ENCODE results near the gene UGT1A5.

Gene UGT1A5

GRCh38 chr2:233791151-233791882 lies 78.6 kb downstream of the UGT1A5 start:
- DNase-seq, result no peak

GRCh38 chr2:233791883-233792329 lies 79.2 kb downstream of the UGT1A5 start:
- DNase-seq, result no peak

DNA sequence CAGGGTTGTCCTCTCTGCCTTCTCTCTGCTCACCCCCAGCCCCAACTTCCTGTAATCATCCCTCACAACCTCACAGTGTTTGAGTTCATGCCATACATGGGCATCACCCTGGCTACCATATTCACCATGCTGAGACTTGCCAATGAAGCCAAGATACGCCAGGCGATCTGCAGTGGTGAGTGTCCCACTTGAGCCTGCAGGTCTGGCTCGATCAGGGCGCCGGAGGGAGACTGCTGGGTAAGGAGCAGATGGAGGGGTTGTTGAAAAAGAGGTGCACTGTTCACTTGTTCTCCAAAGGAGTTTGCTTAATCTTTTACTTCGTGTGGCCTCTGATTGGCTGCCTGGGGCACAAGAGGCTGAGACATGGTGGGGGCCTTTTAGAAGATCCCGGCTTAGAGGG lies 80.0 kb downstream of the UGT1A5 start:
- DNase-seq, result no peak

DNA sequence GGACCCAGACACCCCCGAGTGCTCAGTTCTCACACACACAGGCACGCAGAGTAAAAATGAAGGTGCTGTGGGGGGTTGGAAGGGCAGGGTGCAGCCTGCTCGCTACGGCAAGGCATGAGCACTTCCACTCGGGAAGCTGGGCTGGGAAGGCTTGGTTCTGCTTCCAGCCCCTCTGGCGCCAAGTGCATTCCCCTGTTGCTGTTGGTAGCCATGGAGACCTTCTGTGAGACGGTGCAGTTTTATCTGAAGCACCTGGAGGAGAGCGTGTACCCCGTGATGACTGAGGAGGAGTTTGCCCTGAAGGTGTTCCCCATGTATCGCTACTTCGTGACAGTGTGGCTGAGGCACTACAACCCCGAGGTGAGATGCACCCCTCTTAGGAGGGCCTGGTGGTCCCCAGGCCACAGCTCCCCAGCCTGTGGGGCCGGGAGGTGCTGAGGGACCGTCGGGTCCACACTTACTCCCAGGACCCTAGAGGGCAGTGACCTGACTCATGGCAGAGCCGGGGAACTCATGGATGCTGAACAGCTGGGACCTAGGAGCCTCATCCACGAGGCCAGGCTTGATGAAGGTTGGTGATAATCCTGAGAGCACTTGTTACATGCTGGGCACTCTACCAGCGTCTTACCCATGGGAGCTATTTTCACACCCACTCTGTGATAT lies 80.9 kb downstream of the UGT1A5 start:
- DNase-seq, result no peak

GRCh38 chr2:233794128-233794658 lies 81.5 kb downstream of the UGT1A5 start:
- DNase-seq, result no peak

DNA sequence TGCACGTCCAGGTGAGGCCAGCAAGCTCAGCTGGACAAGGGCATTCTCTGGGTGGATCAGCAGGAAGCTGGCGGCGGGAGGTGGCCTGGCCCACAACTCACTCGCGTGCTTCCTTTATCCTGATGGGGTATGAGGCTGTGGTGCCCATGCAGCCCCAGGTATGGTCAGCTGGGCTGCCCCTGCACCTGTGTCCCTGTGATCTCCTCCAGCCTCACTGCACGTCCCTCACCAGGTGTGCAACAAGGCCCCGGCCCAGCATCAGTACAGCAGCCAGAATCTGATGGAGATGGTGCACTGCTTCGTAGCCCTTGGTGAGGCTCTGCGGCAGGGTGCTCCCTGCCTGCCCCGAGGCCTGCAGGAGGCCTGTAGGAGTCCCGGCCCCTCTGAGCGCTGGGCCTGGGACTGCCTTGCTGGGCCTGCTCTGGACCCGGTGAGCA lies 83.0 kb downstream of the UGT1A5 start:
- no peak for DNase-seq

GRCh38 chr2:233796254-233796653 lies 83.5 kb downstream of the UGT1A5 start:
- no peak for DNase-seq

DNA sequence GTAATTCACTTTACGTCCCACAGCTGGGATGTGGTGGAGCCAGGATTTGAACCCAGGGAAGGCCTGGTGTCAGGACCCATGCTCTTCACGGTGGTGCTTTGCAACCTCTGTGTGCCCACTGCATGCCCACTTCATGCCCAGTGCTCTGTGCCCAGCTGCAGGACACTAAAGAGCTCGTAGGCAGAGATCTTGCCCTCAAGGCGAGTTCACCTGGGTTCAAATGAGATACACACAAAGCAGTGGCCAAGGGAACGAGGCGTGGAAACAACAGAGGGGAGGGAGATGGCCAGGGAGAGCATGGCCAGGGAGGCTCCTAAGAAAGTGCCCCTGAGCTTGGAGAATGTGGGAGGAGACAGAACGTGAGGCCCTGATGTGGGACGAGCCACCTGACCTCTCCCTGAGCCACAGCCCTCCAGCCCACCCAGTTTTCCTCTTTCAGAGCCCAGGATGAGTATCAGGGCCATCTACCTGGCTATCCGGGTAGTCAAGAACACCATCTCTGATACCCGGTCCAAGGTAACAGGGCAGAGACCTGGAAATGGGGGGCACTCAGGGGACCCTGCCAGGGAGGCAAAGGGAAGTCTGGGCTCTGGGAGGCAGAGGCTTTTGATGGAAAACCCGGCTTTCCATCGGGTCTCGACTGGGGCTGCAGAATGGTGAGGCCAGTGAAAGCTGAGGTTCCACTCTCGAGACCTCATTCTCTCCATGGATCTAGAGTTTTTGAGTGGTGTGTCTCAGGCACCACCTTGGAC lies 85.8 kb downstream of the UGT1A5 start:
- no peak for DNase-seq

DNA sequence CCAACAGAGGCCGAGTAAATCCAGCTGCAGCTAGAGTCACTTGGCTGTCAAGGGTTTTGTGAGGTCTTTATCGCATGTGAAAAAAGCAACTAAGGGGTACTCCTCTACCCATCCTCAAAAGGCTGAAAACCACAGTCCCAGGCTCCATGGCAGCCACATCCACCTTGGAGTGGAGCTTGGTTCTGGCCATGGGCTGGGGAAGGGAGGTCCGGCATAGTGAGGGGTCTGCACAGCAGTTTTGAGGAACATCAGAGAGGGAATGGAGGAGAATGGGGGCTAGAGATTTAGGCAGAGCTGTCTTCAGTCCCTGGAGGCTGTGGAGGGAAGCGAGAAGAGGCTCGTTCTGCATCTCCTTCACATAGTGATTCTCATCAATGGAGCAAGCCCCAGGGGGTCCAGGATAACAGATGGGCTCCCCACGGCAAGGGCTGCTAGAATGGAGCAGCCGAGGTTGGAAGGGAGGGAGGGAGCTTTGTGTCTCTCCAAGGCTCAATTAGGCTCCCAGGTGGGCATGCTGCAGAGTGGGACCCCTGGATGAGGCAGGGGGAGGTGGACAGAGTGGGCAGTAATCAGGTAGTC lies 86.5 kb downstream of the UGT1A5 start:
- no peak for DNase-seq

DNA sequence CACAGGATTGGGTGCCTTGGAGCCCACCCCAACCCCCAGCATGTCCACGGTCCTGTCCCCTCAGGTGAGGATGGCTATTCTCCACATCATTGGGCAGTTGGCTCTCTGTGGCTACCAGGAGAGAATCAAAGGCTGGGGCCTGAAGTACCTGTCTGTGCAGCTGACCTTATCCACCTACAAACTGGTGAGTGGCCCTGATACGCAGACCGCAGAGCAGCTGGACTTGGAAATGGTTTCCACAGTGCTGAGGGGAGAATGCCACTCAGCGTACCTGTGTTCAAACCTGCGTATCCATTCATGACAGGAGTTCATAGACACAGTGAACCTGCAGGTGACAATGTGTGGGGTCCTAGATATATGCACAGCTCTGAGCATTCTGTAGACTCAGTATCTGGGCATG lies 87.0 kb downstream of the UGT1A5 start:
- no peak for DNase-seq

- DNase-seq, result no peak
Measured at GRCh38 chr2:233800208-233800607, 87.5 kb downstream of the UGT1A5 start.

DNA sequence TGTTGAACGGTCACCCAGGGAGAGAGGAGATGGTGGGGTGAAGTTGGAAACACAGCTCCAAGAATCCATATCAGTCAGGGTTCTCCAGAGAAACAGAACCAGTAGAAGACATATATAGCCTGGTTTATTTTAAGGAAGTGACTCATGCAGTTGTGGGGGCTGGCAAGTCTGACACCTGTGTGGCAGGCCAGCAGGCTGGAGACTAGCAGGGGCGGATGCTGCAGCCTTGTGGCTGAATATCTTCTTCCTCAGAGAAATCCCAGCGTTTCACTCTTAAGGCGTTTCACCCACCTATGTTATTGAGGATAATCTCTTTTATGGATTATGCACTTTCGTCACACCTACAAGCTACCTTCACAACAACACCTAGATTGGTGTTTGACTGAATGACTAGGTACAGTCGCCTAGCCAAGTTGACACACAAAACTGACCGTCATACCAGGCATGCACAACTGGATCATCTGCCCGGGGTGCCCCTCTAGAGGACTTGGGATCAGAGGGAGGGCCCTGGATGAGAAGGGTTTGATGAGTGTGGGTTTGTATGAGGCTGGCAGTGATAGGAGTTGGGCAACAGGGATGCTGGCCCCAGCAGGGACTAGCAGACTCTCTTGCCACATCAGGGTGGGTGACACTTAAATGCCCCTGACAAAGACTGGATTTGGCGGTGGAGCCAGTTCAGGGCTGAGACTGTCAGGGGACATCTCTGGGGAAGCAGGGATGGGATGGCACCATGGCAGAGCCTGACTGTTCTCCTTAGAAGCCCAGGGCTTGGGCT lies 88.8 kb downstream of the UGT1A5 start:
- no peak for DNase-seq

DNA sequence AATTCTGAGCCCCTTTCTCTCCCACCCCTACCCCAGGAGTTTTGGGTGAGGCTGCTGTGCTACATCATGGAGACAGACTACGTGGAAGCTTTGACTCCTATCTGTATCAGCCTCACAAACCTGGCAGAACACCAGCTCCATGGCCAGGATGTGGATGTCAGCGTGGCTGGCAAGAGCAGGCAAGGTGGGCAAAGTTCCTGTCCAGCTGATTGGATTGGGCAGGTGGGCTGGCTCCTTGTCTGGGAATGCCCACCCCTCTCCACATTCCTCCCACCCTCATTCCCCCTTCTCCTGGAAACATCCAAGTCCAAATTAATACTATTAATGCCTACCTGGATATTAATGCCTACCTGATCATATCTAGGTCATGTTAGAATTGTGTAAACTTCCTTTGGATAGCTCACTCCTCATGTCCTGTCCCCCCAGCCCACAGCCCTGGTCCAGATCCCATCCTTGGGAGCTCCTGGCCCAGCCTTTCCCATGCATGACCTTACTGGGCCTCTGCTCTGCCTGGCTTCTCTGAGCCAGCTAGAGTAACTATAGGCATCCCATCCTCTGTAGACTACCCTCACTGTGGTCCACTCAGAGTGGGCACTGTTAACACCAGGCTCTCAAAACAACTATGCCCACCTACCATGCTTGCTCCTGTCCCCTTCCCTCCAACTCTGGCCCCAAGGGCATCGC lies 89.6 kb downstream of the UGT1A5 start:
- DNase-seq, result no peak

- DNase-seq, result no peak
Measured at GRCh38 chr2:233803292-233803911, 90.7 kb downstream of the UGT1A5 start.

- no peak for DNase-seq
Measured at GRCh38 chr2:233803994-233804393, 91.3 kb downstream of the UGT1A5 start.

DNA sequence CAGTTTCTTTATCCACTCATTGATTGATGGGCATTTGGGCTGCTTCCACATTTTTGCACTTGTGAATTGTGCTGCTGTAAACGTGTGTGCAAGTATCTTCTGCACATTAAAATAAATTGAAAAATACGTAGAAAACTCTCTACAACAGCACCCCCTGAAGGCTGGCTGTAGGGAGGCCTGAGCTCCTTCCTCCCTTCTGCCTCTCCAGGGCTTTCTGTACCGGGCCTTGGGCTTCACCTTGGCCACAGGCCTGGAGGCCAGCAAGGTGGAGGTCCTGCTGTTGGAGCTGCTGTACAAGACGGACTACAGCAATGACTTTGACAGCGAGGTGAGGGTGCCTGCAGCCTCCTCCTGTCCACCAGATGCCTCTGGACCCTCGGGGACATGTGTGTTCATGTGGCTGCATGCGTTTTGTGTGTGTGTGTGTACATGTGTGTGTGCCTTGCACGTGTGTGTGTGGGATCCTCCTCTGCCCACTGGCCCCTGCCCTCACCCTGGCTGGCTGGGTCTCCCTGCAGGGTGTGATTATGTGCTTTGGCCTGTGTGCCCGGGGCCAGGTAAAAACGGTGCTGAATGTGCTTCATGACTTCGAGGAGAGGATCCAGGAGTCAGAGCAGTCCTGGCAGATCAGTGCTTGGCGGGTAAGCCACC lies 94.6 kb downstream of the UGT1A5 start:
- no peak for DNase-seq

DNA sequence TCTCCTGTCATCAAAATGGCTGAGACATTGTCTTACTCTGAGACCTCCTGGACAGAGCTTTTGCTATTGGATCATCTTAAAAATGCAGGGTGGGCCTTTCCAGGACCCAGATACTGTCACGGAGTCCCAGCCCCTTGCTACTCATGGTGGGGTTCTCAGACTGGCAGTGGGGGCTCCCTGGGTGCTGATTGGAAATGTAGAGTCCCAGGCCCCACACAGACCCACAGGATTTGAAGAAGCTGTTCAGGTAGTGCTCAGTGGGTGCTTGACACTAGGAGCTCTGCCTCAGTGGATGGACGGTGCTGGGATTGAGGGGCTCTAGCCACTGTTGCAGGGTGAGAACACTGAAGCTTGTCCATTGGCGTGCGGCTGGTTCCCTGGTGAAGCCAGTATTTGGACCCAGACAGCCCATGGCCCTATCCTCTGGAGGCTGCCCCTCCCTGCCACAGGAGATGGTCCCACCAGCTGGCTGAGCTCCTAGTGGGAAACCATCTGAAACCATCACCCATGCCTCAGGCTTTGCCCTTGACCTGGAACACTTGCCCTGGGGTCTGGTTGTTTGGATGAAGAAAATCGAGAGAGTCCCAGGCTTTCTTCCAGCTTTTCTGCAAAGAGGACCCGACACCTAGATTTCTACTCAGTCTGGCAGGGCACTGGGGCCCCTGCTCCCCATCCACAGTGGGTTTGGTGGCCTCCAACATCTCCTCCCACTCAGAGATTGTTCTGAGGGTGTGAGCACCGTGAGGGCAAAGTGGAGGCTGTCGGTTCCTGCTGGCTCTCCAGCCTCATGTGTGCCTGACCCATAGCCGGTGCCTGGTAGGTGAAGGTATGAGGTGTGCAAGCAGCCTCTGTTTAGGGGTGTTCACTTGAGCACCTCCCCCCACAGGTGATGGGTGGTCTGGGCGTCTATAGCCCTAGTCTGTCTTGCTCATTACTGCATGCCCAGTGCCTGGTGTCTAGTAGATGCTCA lies 95.5 kb downstream of the UGT1A5 start:
- no peak for DNase-seq

GRCh38 chr2:233810385-233810784 lies 97.7 kb downstream of the UGT1A5 start:
- DNase-seq, result no peak

- DNase-seq, result no peak
Measured at GRCh38 chr2:233811087-233811486, 98.4 kb downstream of the UGT1A5 start.

DNA sequence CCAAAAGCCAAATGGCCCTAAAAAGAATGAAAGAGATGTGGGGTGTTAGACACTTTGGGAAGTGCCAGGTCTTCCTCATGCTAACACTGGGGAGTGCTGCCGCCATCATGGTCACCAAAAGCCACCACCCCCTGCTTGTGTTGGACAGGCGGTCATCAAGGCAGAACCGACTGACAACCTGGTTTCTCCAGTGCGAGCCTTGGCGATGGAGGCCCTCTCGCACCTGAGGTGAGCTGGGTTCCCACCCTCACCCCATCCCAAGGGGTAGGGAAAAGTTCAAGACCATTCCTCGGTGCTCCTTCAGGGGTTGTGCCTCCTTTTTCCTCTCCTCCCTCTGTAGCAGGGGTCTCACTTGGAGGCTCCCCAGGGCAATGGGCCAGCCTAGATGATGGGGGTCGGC lies 99.0 kb downstream of the UGT1A5 start:
- no peak for DNase-seq
